HFFc6 (cell line): Measurements from ENCODE around the gene DAZAP1. TPM values are rescaled to one million over a fixed set of nuclear protein-coding genes. Genes with fewer than 3 reads are reported as not detected.
A peak's percentile ranks its signal among the peaks of the same experiment; 100 is the strongest.

ENCODE experiments used
- DNase-seq: peaks from one replicate; pipeline ENCODE4 v3.0.0-alpha.2; 2018
- H3K27ac Mint-ChIP-seq: 2 replicates; pipeline ENCODE4 v1.8.0; 2020; ENCODE audit warnings: mild to moderate bottlenecking, mixed read lengths
- H3K27me3 Mint-ChIP-seq: 2 replicates; pipeline ENCODE4 v1.8.0; 2021; ENCODE audit warnings: mild to moderate bottlenecking, moderate library complexity, mixed read lengths; ENCODE audit not compliant: insufficient read depth
- H3K36me3 Mint-ChIP-seq: 2 replicates; pipeline ENCODE4 v1.8.0; 2021; ENCODE audit warnings: low read depth, mixed read lengths
- H3K4me1 Mint-ChIP-seq: 2 replicates; pipeline ENCODE4 v1.8.0; 2020; ENCODE audit warnings: low read depth, mixed read lengths
- H3K4me3 Mint-ChIP-seq: 2 replicates; pipeline ENCODE4 v1.8.0; 2020; ENCODE audit warnings: mild to moderate bottlenecking, moderate library complexity, mixed read lengths
- H3K9me3 Mint-ChIP-seq: 2 replicates; pipeline ENCODE4 v1.8.0; 2020; ENCODE audit warnings: mild to moderate bottlenecking, mixed read lengths
- total RNA-seq, 6 experiments: library from RNA; stranded (reverse); fragmentation: NEBNext Ultra II Directional; extraction: Animal tissue kit (Norgen Biotek cat#: 25700); gene quantifications; 2 replicates in 1 of 6; 3 replicates in 5 of 6; pipeline ENCODE4 v1.2.3, GENCODE V29; 2021
- TF ChIP-seq, protein P1 (sequence below): fragments of 200-600 bp; sonication (generic); IDR thresholded peaks from 2 replicates; pipeline ENCODE4 v1.5.0; 2021; ENCODE audit warnings: antibody characterized with exemption, mild to moderate bottlenecking

Gene DAZAP1
- total RNA-seq, 6 experiments from 2014 or later = 87.2 to 109 (median 103) TPM

DNA sequence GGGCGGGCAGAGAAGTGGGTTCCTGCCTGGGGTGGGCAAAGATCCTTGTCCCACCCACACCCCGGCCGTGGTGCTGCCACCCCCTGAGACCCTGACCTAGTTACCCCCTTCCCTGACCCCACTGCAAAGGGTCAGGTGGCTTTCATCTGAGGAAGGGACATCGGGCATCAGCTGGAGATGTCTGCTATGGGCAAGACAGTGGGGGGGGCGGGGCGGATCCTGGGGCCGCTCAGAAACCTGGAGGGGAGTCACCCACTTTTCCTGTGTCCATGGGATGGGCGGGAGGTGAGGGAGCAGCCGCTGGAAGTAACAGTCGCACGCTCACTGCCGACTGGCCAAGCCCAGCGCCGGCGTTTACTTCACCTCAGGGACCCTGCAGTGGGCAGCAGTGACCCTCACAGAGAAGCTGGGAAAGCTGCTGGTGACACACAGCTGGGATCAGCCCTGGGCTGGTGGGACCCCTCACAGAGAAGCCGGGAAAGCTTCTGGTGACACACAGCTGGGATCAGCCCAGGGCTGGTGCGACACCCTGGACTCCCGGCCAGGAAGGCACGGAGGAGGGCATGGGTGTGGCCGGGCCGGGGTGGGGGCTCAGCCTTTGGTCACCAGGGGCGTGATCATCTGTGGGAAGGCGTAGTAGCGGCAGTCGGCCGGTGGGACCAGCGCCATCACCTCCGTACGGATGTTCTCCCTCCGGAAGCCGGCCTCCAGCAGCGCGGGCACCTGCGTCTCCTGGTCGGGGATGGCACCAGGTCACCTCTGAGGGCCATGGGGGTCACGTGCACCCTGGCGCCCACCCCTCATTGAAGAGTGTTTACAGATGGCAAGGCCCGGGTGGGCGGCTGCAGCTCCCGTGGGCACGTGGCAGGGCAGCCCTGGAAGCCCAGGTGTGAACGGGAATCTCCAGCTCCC, 10.4 kb upstream of the DAZAP1 start:
- TF ChIP-seq, protein P1, sequence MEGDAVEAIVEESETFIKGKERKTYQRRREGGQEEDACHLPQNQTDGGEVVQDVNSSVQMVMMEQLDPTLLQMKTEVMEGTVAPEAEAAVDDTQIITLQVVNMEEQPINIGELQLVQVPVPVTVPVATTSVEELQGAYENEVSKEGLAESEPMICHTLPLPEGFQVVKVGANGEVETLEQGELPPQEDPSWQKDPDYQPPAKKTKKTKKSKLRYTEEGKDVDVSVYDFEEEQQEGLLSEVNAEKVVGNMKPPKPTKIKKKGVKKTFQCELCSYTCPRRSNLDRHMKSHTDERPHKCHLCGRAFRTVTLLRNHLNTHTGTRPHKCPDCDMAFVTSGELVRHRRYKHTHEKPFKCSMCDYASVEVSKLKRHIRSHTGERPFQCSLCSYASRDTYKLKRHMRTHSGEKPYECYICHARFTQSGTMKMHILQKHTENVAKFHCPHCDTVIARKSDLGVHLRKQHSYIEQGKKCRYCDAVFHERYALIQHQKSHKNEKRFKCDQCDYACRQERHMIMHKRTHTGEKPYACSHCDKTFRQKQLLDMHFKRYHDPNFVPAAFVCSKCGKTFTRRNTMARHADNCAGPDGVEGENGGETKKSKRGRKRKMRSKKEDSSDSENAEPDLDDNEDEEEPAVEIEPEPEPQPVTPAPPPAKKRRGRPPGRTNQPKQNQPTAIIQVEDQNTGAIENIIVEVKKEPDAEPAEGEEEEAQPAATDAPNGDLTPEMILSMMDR = no peak
- Mint-ChIP-seq H3K4me3 (no peak overlapping the region), H3K27me3 (0 out of 2 replicates have a peak, but pooled peaks cover 1% of the 10 kb centered on the region), H3K4me1 (peaks cover 5% of the 10 kb centered on the region; the same call in 1 of the 2 replicates), H3K9me3 (no peaks in the 10 kb centered on the region), H3K27ac (no peak overlapping the region; the same call in 1 of the 2 replicates), H3K36me3 (peaks cover 5% of the 10 kb centered on the region; the same call in 1 of the 2 replicates)
- DNase-seq = no peak

DNA sequence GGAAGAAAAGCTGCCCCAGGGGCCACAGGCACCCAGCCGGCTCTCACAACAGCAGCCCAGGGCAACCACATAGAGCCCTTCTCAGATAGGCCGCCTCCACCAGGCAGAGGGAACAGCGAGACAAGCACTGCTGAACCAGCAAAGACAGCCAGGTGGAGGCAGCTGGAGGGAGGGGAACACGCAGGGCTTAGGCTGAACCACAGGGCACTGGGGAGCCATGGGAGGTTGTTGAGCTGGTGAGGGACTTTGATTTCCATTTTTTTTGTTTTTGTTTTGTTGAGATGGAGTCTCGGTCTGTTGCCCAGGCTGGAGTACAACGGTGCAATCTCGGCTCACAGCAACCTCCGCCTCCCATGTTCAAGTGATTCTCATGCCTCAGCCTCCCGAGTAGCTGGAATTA, 9.5 kb upstream of the DAZAP1 start:
- no peaks in the 10 kb centered on the region for H3K9me3 Mint-ChIP-seq
- H3K27me3 Mint-ChIP-seq = 0 out of 2 replicates have a peak, but pooled peaks cover 1% of the 10 kb centered on the region
- no peak for DNase-seq
- TF ChIP-seq, protein P1 = no peak
- H3K4me1 Mint-ChIP-seq = peaks cover 9% of the 10 kb centered on the region
- H3K36me3 Mint-ChIP-seq = no peaks in the 10 kb centered on the region; the same call in 1 of the 2 replicates
- H3K27ac Mint-ChIP-seq = no peak overlapping the region
- no peak overlapping the region for H3K4me3 Mint-ChIP-seq

DNA sequence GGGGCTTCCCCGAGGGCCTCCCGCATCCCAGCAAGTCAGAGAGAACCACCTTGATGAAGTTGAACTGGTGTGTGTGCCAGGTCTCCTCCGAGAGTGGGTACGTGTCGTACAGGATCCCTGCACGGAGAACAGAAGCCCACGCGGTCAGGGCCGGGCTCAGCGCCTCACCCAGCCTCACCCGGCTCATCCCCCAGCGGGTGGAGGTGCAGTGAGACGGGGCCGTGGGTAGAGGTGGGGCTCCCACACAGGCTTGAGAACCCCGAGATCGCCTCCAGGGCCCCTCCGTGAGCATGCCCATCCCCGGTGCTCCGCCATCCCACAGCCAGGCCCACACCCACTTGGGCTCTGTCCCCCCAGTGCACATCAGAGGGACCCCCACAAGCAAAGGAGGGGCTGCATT, 8.3 kb upstream of the DAZAP1 start:
- no peaks in the 10 kb centered on the region for H3K9me3 Mint-ChIP-seq
- H3K4me3 Mint-ChIP-seq = no peak overlapping the region
- TF ChIP-seq, protein P1 = no peak
- no peaks in the 10 kb centered on the region; the same call in 1 of the 2 replicates for H3K36me3 Mint-ChIP-seq
- H3K27ac Mint-ChIP-seq = no peak overlapping the region
- H3K27me3 Mint-ChIP-seq = 0 out of 2 replicates have a peak, but pooled peaks cover 1% of the 10 kb centered on the region
- no peak for DNase-seq
- peaks cover 15% of the 10 kb centered on the region for H3K4me1 Mint-ChIP-seq

DNA sequence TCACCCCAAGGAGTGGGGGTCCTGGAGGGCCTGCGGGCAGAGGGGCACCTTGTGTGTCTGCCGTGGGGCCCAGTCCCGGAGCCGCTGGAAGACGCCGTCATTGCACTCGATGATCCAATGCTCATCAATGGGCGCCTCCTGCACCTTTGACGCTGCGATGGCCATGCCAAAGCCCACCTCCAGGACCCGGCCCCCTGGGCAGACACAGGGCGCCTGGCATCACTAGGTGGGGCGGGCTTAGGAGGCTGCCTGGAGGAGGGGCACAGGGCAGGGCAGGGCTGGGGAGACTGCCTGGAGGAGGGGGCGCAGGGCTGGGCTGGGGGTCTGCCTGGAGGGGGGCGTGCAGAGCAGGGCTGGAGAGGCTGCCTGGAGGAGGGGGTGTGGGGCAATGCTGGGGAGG, 7.6 kb upstream of the DAZAP1 start:
- Mint-ChIP-seq H3K27ac (no peak overlapping the region), H3K36me3 (no peaks in the 10 kb centered on the region; the same call in 1 of the 2 replicates), H3K4me3 (no peak overlapping the region), H3K27me3 (0 out of 2 replicates have a peak, but pooled peaks cover 1% of the 10 kb centered on the region), H3K9me3 (no peaks in the 10 kb centered on the region), H3K4me1 (peaks cover 15% of the 10 kb centered on the region)
- no peak for DNase-seq
- TF ChIP-seq, protein P1 = no peak

DNA sequence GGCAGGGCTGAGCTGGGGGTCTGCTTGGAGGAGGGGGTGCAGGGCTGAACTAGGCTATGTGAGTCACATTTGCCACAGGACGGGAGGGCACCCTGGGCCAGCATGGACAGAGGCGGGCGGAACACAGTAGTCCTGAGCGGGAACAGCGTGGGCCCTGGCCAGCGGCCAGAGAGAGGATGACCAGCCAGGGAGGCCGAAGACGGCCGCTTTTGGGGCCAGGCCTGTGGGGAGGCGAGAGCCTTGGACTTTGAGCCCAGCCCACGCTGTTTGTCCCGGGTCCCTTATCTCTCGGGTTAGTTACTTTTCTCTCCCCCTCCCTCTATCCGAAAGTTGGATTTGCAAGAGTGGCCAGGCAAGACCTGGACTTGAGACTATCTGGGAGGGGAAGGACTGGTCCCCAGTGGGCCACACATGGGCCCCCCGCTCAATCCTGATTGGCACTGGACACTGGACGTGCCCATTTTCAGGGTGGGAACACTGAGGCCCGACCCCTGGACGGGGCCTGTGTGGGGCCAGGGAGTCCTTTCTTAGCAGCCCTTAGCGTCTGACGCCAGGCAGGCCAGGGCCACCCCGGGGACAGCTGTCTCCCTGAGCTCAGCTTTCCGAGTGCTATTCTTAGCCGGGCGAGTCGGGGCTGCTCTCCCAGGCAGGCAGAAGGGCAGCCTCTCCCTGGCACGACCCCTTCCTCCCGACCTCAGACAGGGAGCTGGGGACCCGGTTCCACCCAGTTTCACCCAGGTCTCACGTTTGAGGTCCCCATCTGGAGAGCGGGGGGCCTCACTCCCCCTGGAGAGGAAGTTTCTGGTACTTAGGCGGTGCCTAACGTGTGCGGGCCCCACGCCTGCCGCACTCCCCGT, 6.9 kb upstream of the DAZAP1 start:
- H3K9me3 Mint-ChIP-seq = no peaks in the 10 kb centered on the region
- no peaks in the 10 kb centered on the region; the same call in 1 of the 2 replicates for H3K36me3 Mint-ChIP-seq
- TF ChIP-seq, protein P1 = no peak
- H3K4me1 Mint-ChIP-seq = peaks cover 15% of the 10 kb centered on the region
- peak overlapping the region; percentile 80 for H3K4me3 Mint-ChIP-seq
- peak; percentile 27 for DNase-seq
- 0 out of 2 replicates have a peak, but pooled peaks cover 1% of the 10 kb centered on the region for H3K27me3 Mint-ChIP-seq
- peak overlapping the region; percentile 42; the same call in 1 of the 2 replicates for H3K27ac Mint-ChIP-seq
